Liver (tissue), 3 donors: ENCODE measurements around the gene LRP5.

Experiments used
- ATF3 ChIP-seq: IDR thresholded peaks from 2 replicates; pipeline ENCODE4 v1.6.1; 2016; ENCODE audit warnings: antibody characterized with exemption
- GABPA ChIP-seq, 2 donors: IDR thresholded peaks in 1 of 2; conservative IDR thresholded peaks in 1 of 2; 2 replicates each; pipeline ENCODE4 v1.6.1; 2016; ENCODE audit warnings: antibody characterized with exemption in 2 of 2, mild to moderate bottlenecking in 1 of 2, moderate library complexity in 1 of 2
- JUND ChIP-seq, 2 donors: IDR thresholded peaks; 2 replicates each; pipeline ENCODE4 v1.6.1; 2016; ENCODE audit warnings: antibody characterized with exemption in 2 of 2
- MAX ChIP-seq: IDR thresholded peaks from 2 replicates; pipeline ENCODE4 v1.6.1; 2016; ENCODE audit warnings: antibody characterized with exemption
- RAD21 ChIP-seq, 2 donors: IDR thresholded peaks; 2 replicates each; pipeline ENCODE4 v1.6.1; 2016; ENCODE audit warnings: antibody characterized with exemption in 2 of 2, mild to moderate bottlenecking in 2 of 2
- SP1 ChIP-seq: IDR thresholded peaks from 2 replicates; pipeline ENCODE4 v1.6.1; 2018; ENCODE audit warnings: antibody characterized with exemption, mild to moderate bottlenecking
- TAF1 ChIP-seq: conservative IDR thresholded peaks from 2 replicates; pipeline ENCODE4 v1.6.1; 2016; ENCODE audit warnings: antibody characterized with exemption, mild to moderate bottlenecking
- TF ChIP-seq, protein P1 (sequence below): fragments of 150-350 bp; IDR thresholded peaks from 2 replicates; pipeline ENCODE4 v1.5.1; 2017; ENCODE audit warnings: improper control_type of control experiment, low read depth, low read length; ENCODE audit not compliant: missing input control
- donor health status: healthy.
- donor health status: healthy.

- TF ChIP-seq, protein P1, sequence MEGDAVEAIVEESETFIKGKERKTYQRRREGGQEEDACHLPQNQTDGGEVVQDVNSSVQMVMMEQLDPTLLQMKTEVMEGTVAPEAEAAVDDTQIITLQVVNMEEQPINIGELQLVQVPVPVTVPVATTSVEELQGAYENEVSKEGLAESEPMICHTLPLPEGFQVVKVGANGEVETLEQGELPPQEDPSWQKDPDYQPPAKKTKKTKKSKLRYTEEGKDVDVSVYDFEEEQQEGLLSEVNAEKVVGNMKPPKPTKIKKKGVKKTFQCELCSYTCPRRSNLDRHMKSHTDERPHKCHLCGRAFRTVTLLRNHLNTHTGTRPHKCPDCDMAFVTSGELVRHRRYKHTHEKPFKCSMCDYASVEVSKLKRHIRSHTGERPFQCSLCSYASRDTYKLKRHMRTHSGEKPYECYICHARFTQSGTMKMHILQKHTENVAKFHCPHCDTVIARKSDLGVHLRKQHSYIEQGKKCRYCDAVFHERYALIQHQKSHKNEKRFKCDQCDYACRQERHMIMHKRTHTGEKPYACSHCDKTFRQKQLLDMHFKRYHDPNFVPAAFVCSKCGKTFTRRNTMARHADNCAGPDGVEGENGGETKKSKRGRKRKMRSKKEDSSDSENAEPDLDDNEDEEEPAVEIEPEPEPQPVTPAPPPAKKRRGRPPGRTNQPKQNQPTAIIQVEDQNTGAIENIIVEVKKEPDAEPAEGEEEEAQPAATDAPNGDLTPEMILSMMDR, result no peak
- no peak for TF ChIP-seq JUND (IDR thresholded peaks at IDR 0.05)
- TF ChIP-seq TAF1, result no peak
- no peak for TF ChIP-seq RAD21 (IDR thresholded peaks at IDR 0.05)
- no peak for TF ChIP-seq ATF3
- TF ChIP-seq MAX, result no peak
- no peak for TF ChIP-seq SP1
- no peak for TF ChIP-seq GABPA (IDR thresholded peaks at IDR 0.05 in 1 of 2, conservative IDR thresholded peaks at IDR 0.05 in 1 of 2)
Measured at GRCh38 chr11:68399916-68400315, 87.5 kb downstream of the LRP5 start.
